ENCODE data around the gene NCOA5.
"Not testable (repeated sequence)": the region's sequence is repeated elsewhere in the genome, so short reads cannot be mapped to it uniquely, and the experiment has no call there.

Gene NCOA5

GRCh38 chr20:46099491-46100287 is 9.9 kb upstream of the NCOA5 start:
- H3K4me3 ChIP-seq (ENCODE audit: control insufficient read depth, low read depth, low read length): no peak overlapping the region
- TF ChIP-seq CTCF (IDR thresholded peaks at IDR 0.05; ENCODE audit: control insufficient read depth, insufficient read depth, low read depth, low read length, missing control alignments): no peak
- DNase-seq (ENCODE audit: low read depth): no peak

GRCh38 chr20:46093531-46093930 is 3.8 kb upstream of the NCOA5 start:
- DNase-seq (ENCODE audit: low read depth): no peak
- TF ChIP-seq CTCF (IDR thresholded peaks at IDR 0.05; ENCODE audit: control insufficient read depth, insufficient read depth, low read depth, low read length, missing control alignments): no peak
- no peak overlapping the region for H3K4me3 ChIP-seq (ENCODE audit: control insufficient read depth, low read depth, low read length)

- DNase-seq (ENCODE audit: low read depth); H3K4me3 ChIP-seq (ENCODE audit: control insufficient read depth, low read depth, low read length): not testable (repeated sequence)
Observed at GRCh38 chr20:46091622-46092535, 2.1 kb upstream of the NCOA5 start.

- TF ChIP-seq CTCF (IDR thresholded peaks at IDR 0.05; ENCODE audit: control insufficient read depth, insufficient read depth, low read depth, low read length, missing control alignments): no peak
- H3K4me3 ChIP-seq (ENCODE audit: control insufficient read depth, low read depth, low read length): peak overlapping the region; percentile 64
- no peak for DNase-seq (ENCODE audit: low read depth)
Observed at GRCh38 chr20:46089167-46089416, 670 bp downstream of the NCOA5 start.

GRCh38 chr20:46088409-46089166 is 1.2 kb downstream of the NCOA5 start:
- DNase-seq (ENCODE audit: low read depth): no peak
- H3K4me3 ChIP-seq (ENCODE audit: control insufficient read depth, low read depth, low read length): peak overlapping the region; percentile 64
- TF ChIP-seq CTCF (IDR thresholded peaks at IDR 0.05; ENCODE audit: control insufficient read depth, insufficient read depth, low read depth, low read length, missing control alignments): no peak

- peak; percentile 44 for TF ChIP-seq CTCF (IDR thresholded peaks at IDR 0.05; ENCODE audit: control insufficient read depth, insufficient read depth, low read depth, low read length, missing control alignments)
- no peak overlapping the region for H3K4me3 ChIP-seq (ENCODE audit: control insufficient read depth, low read depth, low read length)
- DNase-seq (ENCODE audit: low read depth): no peak
Observed at GRCh38 chr20:46087161-46087560, 2.6 kb downstream of the NCOA5 start.
